GM18870 (cell line): ENCODE results near the gene TMCO2.

Source experiments
- ATAC-seq: cut with Tn5 transposase; IDR thresholded peaks from one replicate; pipeline ENCODE4 v1.9.1; 2021; ENCODE audit warnings: moderate library complexity; ENCODE audit not compliant: unreplicated experiment

The TMCO2 gene

GRCh38 chr1:40257313-40257687 lies 9.6 kb downstream of the TMCO2 start:
- ATAC-seq = no peak

- ATAC-seq = peak; percentile 82
Observed at GRCh38 chr1:40257688-40258444, 10.1 kb downstream of the TMCO2 start, which contains the start of gene ZMPSTE24. TSS of gene ZMPSTE24 (plus strand) at chr1:40258236. CDS start at chr1:40258272, 36 bp downstream.

GRCh38 chr1:40258445-40258769 lies 10.7 kb downstream of the TMCO2 start:
- ATAC-seq = no peak

GRCh38 chr1:40264354-40264781 lies 16.6 kb downstream of the TMCO2 start:
- ATAC-seq = no peak

GRCh38 chr1:40265298-40265697 lies 17.6 kb downstream of the TMCO2 start:
- no peak for ATAC-seq

- no peak for ATAC-seq
Observed at GRCh38 chr1:40265919-40266318, 18.2 kb downstream of the TMCO2 start.

GRCh38 chr1:40266786-40267535 lies 19.2 kb downstream of the TMCO2 start:
- no peak for ATAC-seq

GRCh38 chr1:40267767-40268187 lies 20.0 kb downstream of the TMCO2 start:
- ATAC-seq = no peak

GRCh38 chr1:40268211-40268610 lies 20.5 kb downstream of the TMCO2 start:
- no peak for ATAC-seq

- no peak for ATAC-seq
Observed at GRCh38 chr1:40270152-40270834, 22.6 kb downstream of the TMCO2 start.

GRCh38 chr1:40272653-40273213 lies 25.0 kb downstream of the TMCO2 start:
- ATAC-seq = no peak

- no peak for ATAC-seq
Observed at GRCh38 chr1:40273547-40274166, 25.9 kb downstream of the TMCO2 start.

- ATAC-seq = no peak
Observed at GRCh38 chr1:40274331-40274730, 26.6 kb downstream of the TMCO2 start.

- no peak for ATAC-seq
Observed at GRCh38 chr1:40276122-40276521, 28.4 kb downstream of the TMCO2 start.

GRCh38 chr1:40281853-40282252 lies 34.1 kb downstream of the TMCO2 start:
- ATAC-seq = no peak

- no peak for ATAC-seq
Observed at GRCh38 chr1:40291293-40291692, 43.6 kb downstream of the TMCO2 start.

- ATAC-seq = no peak
Observed at GRCh38 chr1:40299366-40300248, 51.9 kb downstream of the TMCO2 start.

- ATAC-seq = no peak
Observed at GRCh38 chr1:40300249-40300567, 52.5 kb downstream of the TMCO2 start.

GRCh38 chr1:40300651-40301050 lies 52.9 kb downstream of the TMCO2 start:
- ATAC-seq = no peak

- ATAC-seq = no peak
Observed at GRCh38 chr1:40301066-40301465, 53.3 kb downstream of the TMCO2 start.
